ENCODE measurements around the gene SLC23A1. TPM values are rescaled to one million over a fixed set of nuclear protein-coding genes. Genes with fewer than 3 reads are reported as not detected.
"Not testable (repeated sequence)": the region's sequence is repeated elsewhere in the genome, so short reads cannot be mapped to it uniquely, and the experiment has no call there.

The SLC23A1 gene
- total RNA-seq, 1 donor from 2014 or later, result not detected

DNA sequence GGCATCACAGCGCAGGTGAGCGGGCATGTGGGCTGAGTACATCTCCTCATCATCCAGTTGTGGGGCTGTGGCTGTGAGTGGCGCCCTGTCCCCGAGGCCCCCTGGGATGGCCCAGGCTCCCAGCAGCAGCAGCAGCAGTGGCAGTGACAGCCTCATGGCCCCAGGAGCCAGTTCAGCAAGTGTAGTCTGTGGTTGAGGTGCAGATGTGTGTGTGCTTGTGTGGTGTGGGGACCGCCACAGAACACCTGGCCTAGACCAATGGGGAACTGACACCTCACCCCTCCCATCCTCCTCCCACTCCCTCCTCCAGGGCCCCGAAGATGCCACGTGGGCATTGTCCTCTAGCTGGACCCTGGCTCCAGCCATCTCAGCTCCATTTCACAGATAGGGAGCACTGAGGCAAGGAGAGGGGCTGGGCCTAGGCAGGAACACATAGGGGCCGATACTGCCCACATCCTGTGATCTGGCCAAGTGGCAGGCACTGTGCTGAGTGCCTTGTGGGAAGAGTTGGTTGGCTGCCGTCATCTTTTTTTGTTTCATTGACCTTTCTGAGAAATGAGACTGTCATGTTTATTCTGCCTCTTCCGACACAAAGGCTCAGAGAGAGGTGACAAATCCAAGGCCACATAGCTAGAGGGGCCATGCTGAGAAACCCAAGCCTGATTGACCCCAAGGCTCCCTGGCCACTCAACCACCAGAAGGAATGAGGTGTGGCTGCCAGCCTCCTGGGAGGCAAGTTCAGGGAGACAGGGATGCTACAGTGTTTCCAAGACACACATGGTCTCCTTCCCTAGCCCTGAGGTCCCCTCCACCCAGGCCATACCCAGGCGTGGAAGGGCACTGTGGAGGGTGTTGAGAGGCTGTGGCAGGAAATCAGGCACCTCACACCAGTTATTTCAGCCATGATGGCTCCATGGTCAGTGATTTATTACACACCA lies 6.9 kb upstream of the SLC23A1 start, which contains the start of gene MZB1:
TSS of gene MZB1 (minus strand) at position 213 of the 938 bp plus-strand sequence. CDS start at position 156, 57 bp downstream.
- DNase-seq (ENCODE audit: low read depth in 2 of 2), result no peak

DNA sequence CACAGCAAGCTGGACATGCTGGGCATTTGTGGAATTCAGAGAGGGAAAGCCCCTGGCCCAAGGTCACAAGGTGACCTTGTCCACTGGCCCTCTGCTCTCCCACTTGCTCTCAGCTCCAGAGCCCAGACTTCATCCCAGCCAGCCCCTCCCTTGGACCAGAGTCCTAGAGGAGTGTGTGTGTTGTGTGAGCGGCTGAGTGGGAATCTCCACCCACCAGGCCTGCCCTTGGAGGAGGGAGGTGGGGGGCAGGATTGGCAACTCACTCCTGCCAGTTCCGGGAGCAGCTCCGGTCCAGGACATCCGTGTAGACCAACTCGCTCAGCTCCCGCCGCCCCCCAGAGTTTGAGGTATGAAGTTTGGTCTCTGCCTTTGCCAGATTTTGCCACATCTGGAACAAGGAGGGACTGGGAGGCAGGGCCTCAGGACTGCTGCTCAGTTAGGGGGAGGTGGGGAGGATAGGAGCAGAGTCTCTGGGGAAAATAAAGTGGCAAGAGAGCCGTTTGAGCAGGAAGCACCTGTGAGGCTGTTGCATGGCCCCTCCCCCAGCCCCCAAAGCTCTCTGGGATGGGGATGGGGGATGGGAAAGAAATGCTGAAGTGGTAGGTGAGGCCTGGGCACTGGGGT lies 5.2 kb upstream of the SLC23A1 start:
- peak; percentile 35 to 55 for DNase-seq (ENCODE audit: low read depth in 2 of 2)

DNA sequence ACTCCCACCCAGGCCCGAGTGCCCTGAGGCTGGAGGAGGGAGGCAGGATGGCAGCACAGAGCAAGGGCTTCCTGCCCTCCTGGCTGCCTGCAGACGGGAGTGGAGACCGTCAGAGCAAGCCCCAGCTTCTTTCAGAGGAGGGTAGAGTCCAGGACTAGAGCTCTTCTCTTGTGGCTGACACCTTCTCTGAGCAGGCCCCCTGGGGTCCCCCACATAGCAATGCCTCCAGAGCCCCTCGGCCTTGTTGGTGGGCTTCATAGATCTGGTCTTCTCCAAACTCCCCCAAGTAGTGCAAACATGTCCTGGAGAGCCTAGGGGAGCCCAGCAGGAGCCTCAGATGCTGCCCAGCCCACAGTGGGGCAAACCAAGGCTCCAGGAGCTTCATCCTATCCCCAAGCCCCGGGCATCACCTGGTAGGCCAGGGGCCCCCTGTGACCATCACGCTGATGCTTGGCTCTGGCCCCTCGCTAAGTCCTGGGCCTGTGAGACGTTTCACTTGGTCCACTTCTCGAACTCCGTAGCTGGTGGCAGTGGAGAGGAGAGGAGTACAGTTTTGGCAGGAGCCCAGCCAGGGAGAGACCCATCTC lies 4.6 kb upstream of the SLC23A1 start:
- DNase-seq (ENCODE audit: low read depth in 2 of 2), result no peak

DNA sequence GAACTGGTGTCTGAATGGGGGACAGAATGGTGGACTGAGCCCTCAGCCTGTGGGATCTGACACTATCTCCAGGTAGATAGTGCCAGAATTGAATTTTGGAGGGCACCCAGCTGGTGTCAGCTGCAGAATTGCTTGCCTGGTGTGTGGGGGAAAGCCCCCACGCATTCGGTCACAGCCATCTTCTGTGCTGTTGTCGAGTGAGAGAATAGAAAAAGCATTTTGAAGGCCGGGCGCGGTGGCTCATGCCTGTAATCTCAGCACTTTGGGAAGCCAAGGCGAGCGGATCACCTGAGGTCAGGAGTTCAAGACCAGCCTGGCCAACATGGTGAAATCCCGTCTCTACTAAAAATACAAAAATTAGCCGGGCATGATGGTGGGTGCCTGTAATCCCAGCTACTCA lies 3.9 kb upstream of the SLC23A1 start:
- DNase-seq (ENCODE audit: low read depth in 2 of 2), result not testable (repeated sequence)

DNA sequence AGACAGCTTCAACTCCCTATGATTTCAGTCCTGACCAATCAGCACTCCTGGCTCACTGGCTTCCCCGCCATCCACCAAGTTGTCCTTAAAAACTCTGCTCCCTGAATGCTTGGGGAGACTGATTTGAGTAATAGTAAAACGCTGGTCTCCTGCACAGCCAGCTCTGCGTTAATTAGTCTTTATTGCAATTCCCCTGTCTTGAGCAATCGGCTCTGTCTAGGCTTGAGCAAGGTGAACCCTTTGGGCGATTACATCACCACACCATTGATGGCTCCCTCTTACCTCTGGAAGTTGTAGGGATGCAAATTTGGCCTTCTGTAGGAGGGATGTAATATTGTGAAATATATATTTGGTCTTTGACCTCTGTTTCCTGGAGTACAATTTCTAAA lies 2.9 kb upstream of the SLC23A1 start:
- DNase-seq (ENCODE audit: low read depth in 2 of 2), result no peak

DNA sequence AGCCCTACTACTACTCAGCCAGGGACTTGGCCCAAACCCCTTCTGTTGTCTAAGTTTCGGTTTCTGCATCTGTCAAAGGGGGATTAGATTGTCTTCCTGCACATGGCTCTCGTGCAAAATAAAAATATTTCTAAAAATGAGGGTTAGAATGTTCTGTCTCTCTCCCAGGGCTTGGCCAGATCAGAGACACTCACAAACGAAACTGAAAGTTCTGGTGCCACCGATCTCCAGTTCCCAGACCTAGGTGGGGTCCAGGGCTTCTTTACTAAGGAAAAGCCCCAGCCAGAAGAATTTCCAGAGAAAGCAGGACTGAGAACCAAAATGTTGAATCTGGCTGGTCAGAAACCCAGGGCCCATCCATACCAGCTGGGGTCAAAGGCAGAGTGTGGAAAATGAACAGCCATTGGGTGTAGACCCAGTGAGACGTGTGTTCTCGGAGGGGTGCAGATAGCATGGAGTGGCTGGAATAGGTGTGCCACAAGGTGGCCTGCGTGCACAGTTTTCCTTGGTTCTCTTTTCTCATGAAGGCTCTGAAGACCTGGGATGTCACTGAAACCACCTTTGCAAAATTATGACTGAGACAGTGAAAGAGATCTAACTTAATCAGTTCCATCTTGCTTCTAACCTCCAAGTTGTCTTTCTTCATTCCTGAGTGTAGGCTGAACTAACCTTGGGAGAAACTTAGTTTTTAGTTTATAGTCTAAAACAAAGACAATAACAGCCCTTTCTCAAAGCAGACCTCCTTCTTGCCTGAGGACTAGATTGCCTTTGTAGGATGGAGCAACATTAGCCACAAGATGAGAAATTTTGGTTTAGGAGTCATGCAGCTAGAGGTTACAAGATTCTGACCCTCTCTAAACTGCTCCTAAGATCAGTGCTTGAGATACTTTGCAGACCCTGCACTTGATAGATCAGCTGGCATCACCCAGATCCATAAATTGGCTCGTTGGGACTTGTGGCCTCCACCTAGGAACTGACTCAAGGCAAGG lies 2.3 kb upstream of the SLC23A1 start:
- DNase-seq (ENCODE audit: low read depth in 2 of 2), result peak; percentile 35 to 37

DNA sequence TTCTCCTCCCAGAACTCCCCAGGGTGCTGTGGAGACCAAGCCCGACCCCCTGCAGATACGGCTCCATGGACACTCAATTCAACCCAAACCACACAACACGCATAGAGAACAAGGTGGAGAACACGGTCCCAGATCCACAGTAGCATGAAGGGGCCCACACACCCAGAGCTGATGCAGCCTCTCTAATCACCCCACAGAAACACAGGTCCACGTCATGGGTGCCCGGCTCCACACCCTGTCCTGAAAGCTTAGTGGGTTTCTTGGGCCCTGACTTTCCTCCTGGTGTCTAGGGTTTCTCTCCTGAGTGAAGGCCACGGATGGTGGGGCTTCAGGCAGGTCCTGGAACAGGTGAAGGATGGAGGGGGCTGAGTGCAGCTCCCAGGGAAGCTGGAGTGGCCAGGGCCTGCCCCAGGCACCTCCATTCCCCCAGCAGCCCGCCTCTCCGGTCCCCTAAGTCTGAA lies 1.5 kb upstream of the SLC23A1 start:
- no peak for DNase-seq (ENCODE audit: low read depth in 2 of 2)

DNA sequence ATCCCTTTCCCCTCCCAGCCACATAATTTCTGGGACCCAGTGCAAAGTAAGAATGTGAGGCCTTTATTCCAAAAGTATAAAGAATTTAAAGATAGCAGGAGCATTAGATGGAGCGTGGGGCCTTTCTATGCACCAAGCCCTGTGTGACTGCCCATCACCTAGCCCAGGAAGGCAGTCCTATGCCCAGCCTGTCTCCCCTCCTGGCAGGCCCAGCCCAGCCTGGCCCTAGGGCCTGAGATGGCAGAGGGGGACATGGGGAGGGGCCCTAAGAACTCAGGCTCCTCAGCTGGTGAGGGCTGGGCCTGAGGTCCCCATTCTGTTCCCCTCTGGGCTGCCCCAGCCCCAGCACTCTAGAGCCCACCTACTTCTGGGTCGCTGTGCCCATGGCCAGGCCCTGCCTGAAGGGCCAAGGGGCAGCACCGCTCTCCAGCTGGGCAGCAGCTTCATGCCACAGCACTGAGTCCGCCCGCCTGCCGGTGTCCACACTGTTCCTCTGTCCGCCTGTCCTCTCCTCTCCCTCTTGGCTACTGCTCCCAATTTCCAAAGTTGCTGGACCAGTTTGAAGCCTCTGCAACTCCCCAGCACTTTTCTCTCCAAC lies 995 bp upstream of the SLC23A1 start:
- DNase-seq (ENCODE audit: low read depth in 2 of 2), result no peak

DNA sequence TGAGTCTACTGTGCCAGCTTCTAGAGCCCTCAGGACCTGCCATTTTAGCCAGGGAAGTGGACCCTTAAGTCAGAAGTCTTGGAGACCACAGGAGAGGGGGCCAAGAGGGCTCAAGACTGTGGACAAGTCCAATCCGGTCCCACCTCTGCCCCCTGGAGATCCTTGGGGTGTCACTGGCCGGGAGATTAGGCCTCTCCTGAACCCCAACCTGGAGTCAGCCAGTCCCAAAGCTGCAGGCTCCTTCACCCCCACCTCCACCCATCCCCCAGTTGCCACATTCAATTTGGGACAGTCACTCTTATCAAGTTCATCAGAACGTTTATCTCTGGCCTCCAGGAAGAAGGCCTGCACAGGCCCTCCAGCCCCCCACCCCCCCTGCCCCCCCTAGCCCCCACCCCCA lies 290 bp downstream of the SLC23A1 start:
- DNase-seq (ENCODE audit: low read depth in 2 of 2), result no peak

DNA sequence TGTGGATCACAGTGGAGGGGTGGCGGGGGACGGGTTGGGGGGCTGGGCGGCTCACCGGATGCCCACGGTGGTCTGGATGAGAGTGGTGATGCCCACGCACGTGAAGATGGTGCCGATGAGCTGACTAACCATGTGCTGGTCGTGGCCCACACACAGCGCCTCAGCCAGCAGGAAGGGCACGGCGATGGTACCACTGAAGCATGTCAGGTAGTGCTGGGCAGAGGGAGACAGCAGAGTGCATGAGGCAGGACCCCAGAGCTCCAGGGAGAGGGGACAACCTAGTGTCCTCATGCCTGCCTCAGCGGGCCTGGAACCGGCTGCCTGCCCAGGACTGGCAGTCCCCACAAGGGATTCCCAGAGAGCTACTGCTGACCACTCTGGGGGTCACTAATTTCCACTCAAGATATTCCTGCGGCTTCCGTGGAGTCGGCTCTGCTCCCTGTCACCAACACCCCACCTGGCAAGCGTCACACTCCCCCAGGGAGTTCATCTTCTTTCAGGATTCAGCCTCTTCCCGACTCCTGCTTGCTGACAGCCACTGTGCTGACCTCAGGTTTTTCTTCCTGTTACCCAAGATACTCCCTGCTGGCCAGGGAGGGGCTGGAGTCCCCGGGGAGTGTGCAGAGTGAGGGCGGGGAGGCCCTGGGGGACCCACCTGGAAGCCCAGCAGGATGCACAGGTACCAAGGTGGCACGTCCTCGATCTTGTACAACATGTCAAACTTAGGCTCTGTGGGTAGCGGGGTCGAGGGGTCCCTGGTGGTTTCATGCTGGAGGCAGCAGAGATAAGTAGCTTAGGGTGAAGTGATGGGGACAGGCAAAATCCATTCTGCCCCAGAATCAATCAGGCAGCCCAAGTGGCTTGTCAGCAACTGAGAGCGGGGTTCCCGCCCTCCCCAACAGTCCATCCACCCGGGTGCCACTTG lies 998 bp downstream of the SLC23A1 start:
- DNase-seq (ENCODE audit: low read depth in 2 of 2), result no peak

DNA sequence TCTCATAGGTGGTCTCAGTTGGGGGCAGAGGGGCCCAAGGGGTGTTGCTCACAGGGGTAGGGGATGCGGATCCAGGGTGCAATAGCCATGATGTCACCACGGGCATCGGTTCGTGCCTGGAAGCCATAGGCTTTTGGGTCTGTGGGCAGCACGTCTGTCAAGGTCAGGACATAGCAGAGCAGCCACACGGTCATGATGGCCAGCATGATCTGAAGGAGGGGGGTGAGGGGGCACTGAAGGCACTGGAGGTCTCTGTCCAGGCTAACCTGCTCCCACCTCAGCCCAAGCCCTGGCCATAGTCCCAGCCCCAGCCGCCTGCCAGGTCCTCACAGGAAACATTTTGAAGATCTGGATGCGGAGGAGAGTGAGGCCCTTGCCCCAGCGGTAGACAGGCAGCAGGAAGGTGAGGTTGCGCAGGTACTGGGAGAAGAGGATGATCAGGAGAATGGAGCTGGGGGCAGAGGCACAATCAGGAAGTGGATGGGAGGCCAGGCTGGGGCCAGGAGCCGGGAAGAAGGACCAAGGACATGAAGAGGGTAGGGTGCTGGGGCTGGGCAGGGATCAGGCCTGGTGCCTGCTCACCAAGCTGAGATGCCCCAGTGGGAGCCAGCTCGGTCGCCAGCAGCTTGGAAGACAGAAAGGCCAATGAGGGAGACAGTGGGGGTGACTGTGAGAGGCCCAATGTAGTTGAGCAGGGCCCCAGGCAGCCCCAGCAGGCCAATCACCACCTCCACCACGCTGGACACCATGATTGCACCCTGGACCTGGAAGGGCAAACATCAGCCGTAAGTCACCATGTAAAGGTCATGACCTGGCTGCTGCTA lies 3.3 kb downstream of the SLC23A1 start:
- no peak for DNase-seq (ENCODE audit: low read depth in 2 of 2)

DNA sequence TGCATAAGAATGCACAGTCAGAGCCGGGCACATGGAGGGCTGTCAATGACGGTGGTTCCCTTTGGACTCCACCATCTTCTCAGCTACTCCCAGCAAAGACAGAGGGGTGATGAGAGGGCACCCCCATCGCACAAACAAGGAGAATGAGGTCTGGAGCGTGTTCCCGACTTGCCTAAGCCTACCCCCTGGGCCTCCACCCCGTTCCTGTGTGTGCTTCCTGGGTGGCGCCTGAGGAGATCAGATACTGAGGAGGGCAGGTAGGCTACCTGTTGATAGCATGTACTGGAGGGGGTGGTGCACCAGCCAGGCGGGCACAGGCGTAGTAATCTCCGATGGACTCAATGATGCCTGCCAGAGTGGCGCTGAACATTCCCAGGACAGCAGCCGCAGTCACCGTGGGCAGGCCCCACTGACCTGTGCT lies 4.1 kb downstream of the SLC23A1 start:
- no peak for DNase-seq (ENCODE audit: low read depth in 2 of 2)

DNA sequence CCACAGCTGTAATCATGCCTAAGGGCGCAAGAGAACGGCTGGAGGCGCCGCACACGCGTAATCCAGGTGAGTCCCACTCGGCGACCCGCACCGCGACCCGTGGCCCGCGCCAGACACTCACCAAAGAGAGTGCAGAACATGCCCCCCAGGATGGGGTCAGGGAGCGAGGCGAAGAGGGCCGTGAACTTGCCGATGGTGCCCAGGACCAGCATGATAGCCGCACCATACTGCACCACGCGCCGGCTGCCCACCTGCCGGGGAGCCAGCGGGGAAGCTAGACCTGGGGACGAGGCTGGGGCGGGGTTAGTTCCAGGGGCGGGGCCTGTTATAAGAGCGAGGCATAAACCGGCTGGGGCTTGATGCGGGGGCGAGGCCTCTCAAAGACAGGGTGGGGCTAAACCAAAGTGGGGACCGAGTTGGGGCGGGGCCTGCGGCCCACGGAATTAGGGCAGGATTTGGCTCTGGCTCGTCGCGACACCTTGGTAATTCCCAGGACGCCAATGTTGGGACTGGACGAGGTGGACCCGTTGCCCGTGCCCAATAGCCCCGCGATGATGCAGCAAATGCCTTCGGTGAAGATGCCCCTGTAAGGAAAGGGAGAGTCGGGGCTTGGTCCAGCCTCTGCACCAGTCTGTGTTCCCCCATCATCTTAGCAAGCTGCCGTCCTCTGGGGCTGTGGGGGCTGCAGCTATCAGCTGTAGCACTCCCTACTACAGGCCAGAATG lies 4.8 kb downstream of the SLC23A1 start:
- DNase-seq (ENCODE audit: low read depth in 2 of 2), result no peak

DNA sequence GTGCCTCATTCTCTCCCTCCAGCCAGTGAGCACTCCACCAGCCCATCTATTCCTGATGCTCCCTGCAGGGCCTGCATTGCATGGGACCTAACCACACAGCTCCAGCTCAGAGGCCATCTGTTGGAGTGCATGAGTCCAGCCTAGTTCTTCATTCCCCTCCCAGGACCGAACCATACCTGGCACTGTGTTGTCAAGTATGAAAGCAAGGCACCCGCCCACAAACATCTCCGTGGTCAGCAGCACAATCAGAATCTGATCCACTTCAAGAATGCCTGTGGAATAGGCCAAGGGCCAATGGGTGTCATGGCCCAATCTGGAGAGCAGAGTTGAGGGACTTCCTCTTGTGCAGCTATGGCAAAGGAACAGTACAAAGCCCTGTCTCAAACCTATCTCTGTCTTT lies 5.9 kb downstream of the SLC23A1 start:
- no peak for DNase-seq (ENCODE audit: low read depth in 2 of 2)

DNA sequence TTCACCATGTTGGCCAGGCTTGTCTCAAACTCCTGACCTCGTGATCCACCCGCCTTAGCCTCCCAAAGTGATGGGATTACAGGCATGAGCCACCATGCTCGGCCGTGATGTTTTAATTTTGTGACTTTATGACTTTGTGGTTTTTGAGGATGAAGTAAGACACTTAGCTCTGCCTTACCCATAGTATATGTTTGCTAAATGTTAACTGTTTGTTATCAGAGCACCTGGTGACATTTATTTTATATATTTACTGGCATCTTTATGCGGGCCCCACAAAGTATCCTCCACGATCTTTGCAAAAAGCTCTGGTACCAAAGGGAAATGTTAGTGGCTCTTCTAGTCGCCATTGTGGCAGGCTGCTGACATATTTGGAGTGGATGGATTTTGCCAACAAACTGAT lies 6.7 kb downstream of the SLC23A1 start:
- DNase-seq (ENCODE audit: low read depth in 2 of 2), result no peak

DNA sequence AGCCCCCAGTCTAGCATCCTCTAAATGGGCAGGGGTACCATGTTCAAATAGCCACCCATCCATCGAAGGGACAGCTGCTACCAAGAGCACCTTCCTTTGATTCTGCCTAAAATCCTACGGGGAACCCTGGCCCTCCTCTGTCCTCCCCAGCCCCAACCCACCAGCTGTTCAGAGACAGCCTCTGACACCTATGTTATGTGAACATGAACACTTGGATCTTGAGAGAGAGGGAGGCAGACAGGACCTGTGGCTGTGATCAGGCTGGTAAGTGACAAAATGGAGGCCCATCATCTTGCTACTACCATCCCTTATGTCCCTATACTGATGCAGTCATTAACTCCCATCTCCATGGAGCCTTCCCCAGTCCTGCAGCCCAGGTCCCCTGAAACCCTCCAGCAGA lies 8.2 kb downstream of the SLC23A1 start:
- no peak for DNase-seq (ENCODE audit: low read depth in 2 of 2)

DNA sequence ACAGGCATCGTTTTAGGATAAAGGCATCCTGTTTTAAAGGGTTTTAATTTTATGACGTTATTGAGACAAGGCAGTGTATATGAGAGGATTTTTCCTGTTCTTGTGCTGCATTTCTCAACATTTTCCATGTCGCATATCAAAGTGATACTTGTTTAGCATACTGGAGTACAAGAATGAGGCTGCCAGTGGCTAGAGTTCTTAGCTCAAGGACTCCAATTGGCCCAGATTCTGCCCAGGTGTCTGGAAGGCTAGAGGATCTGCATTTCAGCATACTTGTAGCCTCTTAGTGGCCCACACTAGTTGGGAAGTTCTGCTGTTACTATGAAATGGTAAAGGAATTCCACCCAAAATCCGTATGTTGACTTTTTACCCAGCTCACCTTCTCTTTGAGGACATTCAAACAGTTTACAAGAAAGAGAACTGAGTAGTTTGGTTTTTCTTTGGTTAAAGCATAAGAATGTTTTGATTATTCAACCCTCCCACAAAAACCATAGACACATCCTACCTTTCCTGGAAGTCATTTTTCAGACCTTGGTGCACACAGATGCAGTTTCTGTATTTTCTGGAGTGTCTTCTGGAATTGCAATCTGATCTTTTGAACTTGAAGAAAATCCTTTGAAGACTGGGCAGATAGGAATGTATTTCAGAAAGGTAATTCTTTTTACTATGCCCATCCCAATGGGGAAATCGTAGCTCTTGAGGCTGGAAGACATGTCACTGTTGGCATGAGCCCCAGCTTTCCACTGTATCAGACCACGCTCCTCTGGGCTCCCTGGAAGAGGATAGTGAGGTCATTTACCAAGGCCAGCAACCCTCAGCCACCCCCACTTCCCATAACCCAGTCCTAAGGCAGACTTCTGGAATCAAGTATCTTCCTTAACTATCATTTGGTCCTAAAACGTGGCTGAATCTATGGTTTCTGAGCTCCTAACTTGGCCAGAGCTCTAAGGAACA lies 11.3 kb downstream of the SLC23A1 start:
- no peak for DNase-seq (ENCODE audit: low read depth in 2 of 2)
